ENCODE results near the gene TUBB1.
A peak's percentile ranks its signal among the peaks of the same experiment; 100 is the strongest.

Gene TUBB1

GRCh38 chr20:58990651-58991445 lies 28.4 kb upstream of the TUBB1 start:
- no peak for DNase-seq

GRCh38 chr20:58991715-58992114 lies 27.5 kb upstream of the TUBB1 start:
- DNase-seq = no peak

- DNase-seq = no peak
Measured at GRCh38 chr20:58992911-58993310, 26.3 kb upstream of the TUBB1 start.

- DNase-seq = no peak
Measured at GRCh38 chr20:58993332-58994248, 25.6 kb upstream of the TUBB1 start.

GRCh38 chr20:58994390-58995159 lies 24.7 kb upstream of the TUBB1 start:
- DNase-seq = no peak

- DNase-seq = no peak
Measured at GRCh38 chr20:58995461-58996225, 23.6 kb upstream of the TUBB1 start.

- DNase-seq = no peak
Measured at GRCh38 chr20:58996226-58996611, 23.0 kb upstream of the TUBB1 start.

- DNase-seq = no peak
Measured at GRCh38 chr20:58997141-58997770, 22.0 kb upstream of the TUBB1 start.

- DNase-seq = no peak
Measured at GRCh38 chr20:58998656-58999055, 20.6 kb upstream of the TUBB1 start.

- no peak for DNase-seq
Measured at GRCh38 chr20:59000326-59000725, 18.9 kb upstream of the TUBB1 start.

- DNase-seq = no peak
Measured at GRCh38 chr20:59001068-59001448, 18.2 kb upstream of the TUBB1 start.

GRCh38 chr20:59001449-59002171 lies 17.6 kb upstream of the TUBB1 start:
- no peak for DNase-seq

GRCh38 chr20:59002388-59002787 lies 16.8 kb upstream of the TUBB1 start:
- no peak for DNase-seq

- DNase-seq = no peak
Measured at GRCh38 chr20:59002874-59003399, 16.3 kb upstream of the TUBB1 start.

- DNase-seq = no peak
Measured at GRCh38 chr20:59003836-59004492, 15.3 kb upstream of the TUBB1 start.

- DNase-seq = peak; percentile 20 to 56 (median 40)
Measured at GRCh38 chr20:59004493-59004762, 14.8 kb upstream of the TUBB1 start.

GRCh38 chr20:59004763-59005522 lies 14.3 kb upstream of the TUBB1 start:
- DNase-seq = peak in 2 of 5 experiments; percentile 35 to 78

GRCh38 chr20:59005523-59006166 lies 13.6 kb upstream of the TUBB1 start:
- no peak for DNase-seq
